SKM-1 (cell line): ENCODE measurements around the gene NDST4.

Experiments used
- DNase-seq: peaks from one replicate; lab custom pipeline; 2025; ENCODE audit not compliant: unreplicated experiment; lab: John Stamatoyannopoulos, UW

Gene NDST4

GRCh38 chr4:114807357-114807756, 306.1 kb downstream of the NDST4 start:
- no peak for DNase-seq

DNA sequence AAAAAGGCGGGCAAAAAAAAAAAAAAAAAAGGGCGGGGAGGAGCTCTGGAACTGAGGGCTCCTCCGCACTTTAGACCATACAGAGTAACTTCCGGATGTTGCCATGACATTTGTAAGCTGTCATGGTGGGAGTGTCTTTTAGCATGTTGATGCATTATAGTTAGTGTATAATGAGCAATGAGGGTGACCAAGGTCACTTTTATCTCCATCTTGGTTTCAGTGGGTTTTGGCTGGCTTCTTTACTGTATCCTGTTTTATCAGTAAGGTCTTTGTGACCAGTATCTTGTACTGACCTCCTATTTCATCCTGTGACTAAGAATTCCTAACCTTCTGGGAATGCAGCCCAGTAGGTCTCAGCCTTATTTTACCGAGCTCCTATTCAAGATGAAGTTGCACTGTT, 321.4 kb downstream of the NDST4 start:
- no peak for DNase-seq

- no peak for DNase-seq
Observed at GRCh38 chr4:114785570-114785969, 327.9 kb downstream of the NDST4 start.

GRCh38 chr4:114783215-114783595, 330.2 kb downstream of the NDST4 start:
- DNase-seq = no peak

DNA sequence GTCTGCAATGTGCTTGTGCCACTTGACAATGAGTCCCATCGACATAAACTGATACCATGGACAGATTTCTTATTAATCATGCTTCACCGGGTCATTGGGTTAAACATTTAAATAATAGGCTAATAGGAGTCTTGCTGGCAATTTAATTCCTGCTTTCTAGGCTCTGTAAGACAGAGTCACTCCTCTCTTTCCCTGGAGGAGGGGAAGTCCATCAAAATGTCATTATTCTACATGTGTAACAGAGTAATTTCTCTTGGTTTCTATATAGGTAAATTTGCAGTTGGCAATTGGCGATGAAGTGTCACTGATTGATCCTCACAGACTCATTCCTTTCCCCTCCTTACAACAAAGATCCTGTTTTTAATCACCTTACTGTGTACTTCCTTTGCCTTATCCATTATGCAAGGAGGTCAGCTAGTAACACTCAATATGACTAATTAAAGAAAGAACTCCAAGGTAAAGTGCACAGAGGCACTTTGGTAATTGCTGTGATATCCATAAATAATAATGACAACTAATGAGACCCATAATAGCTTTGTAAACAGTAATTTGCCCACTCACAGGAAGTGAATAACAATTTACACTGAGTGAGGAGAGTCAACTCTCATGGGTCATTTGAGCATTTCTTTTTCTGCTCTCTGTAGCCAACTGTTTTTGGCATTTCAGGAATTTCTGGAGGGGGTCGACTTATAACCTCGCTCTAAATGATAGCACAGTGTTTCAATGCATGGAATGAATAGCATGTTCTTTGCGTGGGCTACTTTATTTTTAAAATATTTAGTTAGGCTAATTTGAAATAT, 330.8 kb downstream of the NDST4 start:
- DNase-seq = no peak

GRCh38 chr4:114780205-114780604, 333.2 kb downstream of the NDST4 start:
- DNase-seq = no peak
